ENCODE results near the gene CLEC11A.

Gene CLEC11A

GRCh38 chr19:50708179-50708879 is 14.8 kb upstream of the CLEC11A start (continued):
- TF ChIP-seq PRDM2 (tag by site-specific recombination; IDR thresholded peaks at IDR 0.05; ENCODE audit: borderline replicate concordance) (no peak), HIC1 (tag by site-specific recombination; IDR thresholded peaks at IDR 0.05) (no peak), ZNF157 (tag by site-specific recombination; IDR thresholded peaks at IDR 0.05) (no peak), EGR2 (tag by site-specific recombination; IDR thresholded peaks at IDR 0.05; ENCODE audit: low read depth) (0 out of 2 replicates have a peak, but pooled peaks have one; percentile 11), YY1 (tag by site-specific recombination; IDR thresholded peaks at IDR 0.05) (no peak), BCL6B (tag by site-specific recombination; IDR thresholded peaks at IDR 0.05) (no peak), ZNF830 (tag by site-specific recombination; IDR thresholded peaks at IDR 0.05; ENCODE audit: low read depth) (no peak), ZNF266 (tag by site-specific recombination; IDR thresholded peaks at IDR 0.05; ENCODE audit: low read depth) (no peak), HOXD13 (CRISPR knock-in tag; IDR thresholded peaks at IDR 0.05; ENCODE audit: borderline replicate concordance) (no peak), ZNF16 (tag by site-specific recombination; IDR thresholded peaks at IDR 0.05; ENCODE audit: low read depth) (no peak), SCRT2 (tag by site-specific recombination; IDR thresholded peaks at IDR 0.05) (peak; percentile 98), ATF2 (tag by site-specific recombination; IDR thresholded peaks at IDR 0.05; ENCODE audit: low read depth) (no peak), ZNF558 (tag by site-specific recombination; IDR thresholded peaks at IDR 0.05) (no peak), ZXDB (tag by site-specific recombination; IDR thresholded peaks at IDR 0.05) (no peak), ZNF24 (tag by site-specific recombination; IDR thresholded peaks at IDR 0.05) (peak; percentile 83; the same call in 1 of the 2 replicates), ZNF571 (tag by site-specific recombination; IDR thresholded peaks at IDR 0.05) (no peak), ZNF670 (tag by site-specific recombination; IDR thresholded peaks at IDR 0.05; ENCODE audit: low read depth) (no peak)
